H9 (cell line): Measurements from ENCODE around the gene MALSU1. TPM values are rescaled to one million over a fixed set of nuclear protein-coding genes. Genes with fewer than 3 reads are reported as not detected.

Experiments
- DNase-seq: peaks from one replicate; pipeline ENCODE4 v3.0.0-alpha.2; 2017
- H2AFZ ChIP-seq: one replicate; pipeline ENCODE4 v1.6.1; 2013; ENCODE audit warnings: mild to moderate bottlenecking, low read length, control low read depth, moderate library complexity
- H2AK5ac ChIP-seq: 2 replicates; pipeline ENCODE4 v1.6.1; 2013; ENCODE audit warnings: low read length, control low read depth, mixed read lengths; ENCODE audit not compliant: insufficient read length
- H2BK120ac ChIP-seq: one replicate; pipeline ENCODE4 v1.6.1; 2013; ENCODE audit warnings: low read depth, mild to moderate bottlenecking, low read length, control low read depth, inconsistent platforms; ENCODE audit not compliant: poor library complexity, severe bottlenecking
- H2BK12ac ChIP-seq: 2 replicates; pipeline ENCODE4 v1.6.1; 2013; ENCODE audit warnings: low read length, control low read depth, mixed read lengths, low read depth; ENCODE audit not compliant: insufficient read length
- H2BK15ac ChIP-seq: 2 replicates; pipeline ENCODE4 v1.6.1; 2013; ENCODE audit warnings: low read depth, low read length, control low read depth
- H2BK20ac ChIP-seq: one replicate; pipeline ENCODE4 v1.6.1; 2013; ENCODE audit warnings: low read depth, mild to moderate bottlenecking, low read length, control low read depth, inconsistent platforms; ENCODE audit not compliant: poor library complexity, severe bottlenecking
- H2BK5ac ChIP-seq: 2 replicates; pipeline ENCODE4 v1.6.1; 2013; ENCODE audit warnings: low read length, control low read depth, mixed read lengths; ENCODE audit not compliant: insufficient read length
- H3K14ac ChIP-seq: 2 replicates; pipeline ENCODE4 v1.6.1; 2013; ENCODE audit warnings: low read length, control low read depth; ENCODE audit not compliant: insufficient read depth
- H3K18ac ChIP-seq: 2 replicates; pipeline ENCODE4 v1.6.1; 2013; ENCODE audit warnings: low read depth, mild to moderate bottlenecking, mixed read lengths, low read length, control low read depth; ENCODE audit not compliant: insufficient read length
- H3K23ac ChIP-seq: 2 replicates; pipeline ENCODE4 v1.6.1; 2013; ENCODE audit warnings: low read length, control low read depth, mixed read lengths, low read depth; ENCODE audit not compliant: insufficient read length
- H3K23me2 ChIP-seq: 2 replicates; pipeline ENCODE4 v1.6.1; 2013; ENCODE audit warnings: low read depth, mild to moderate bottlenecking, mixed read lengths, low read length, control low read depth; ENCODE audit not compliant: insufficient read length, poor library complexity, severe bottlenecking
- H3K27ac ChIP-seq: 2 replicates; pipeline ENCODE4 v1.5.1; 2013; ENCODE audit warnings: low read length, control low read depth, mixed read lengths, low read depth; ENCODE audit not compliant: insufficient read length
- H3K27me3 ChIP-seq: 2 replicates; pipeline ENCODE4 v1.6.1; 2013; ENCODE audit warnings: low read length, control low read depth, inconsistent platforms; ENCODE audit not compliant: insufficient read depth
- H3K4ac ChIP-seq: 2 replicates; pipeline ENCODE4 v1.6.1; 2013; ENCODE audit warnings: low read depth, mild to moderate bottlenecking, control low read depth, inconsistent platforms, low read length, moderate library complexity
- H3K4me1 ChIP-seq: 2 replicates; pipeline ENCODE4 v1.6.1; 2013; ENCODE audit warnings: low read length, control low read depth, inconsistent platforms; ENCODE audit not compliant: insufficient read depth
- H3K4me2 ChIP-seq: 2 replicates; pipeline ENCODE4 v1.6.1; 2013; ENCODE audit warnings: low read length, control low read depth, mixed read lengths; ENCODE audit not compliant: insufficient read length, insufficient read depth
- H3K56ac ChIP-seq: 2 replicates; pipeline ENCODE4 v1.6.1; 2013; ENCODE audit warnings: low read depth, mild to moderate bottlenecking, mixed read lengths, low read length, control low read depth; ENCODE audit not compliant: insufficient read length
- H3K79me1 ChIP-seq: 2 replicates; pipeline ENCODE4 v1.6.1; 2013; ENCODE audit warnings: low read depth, mild to moderate bottlenecking, moderate library complexity, low read length, control low read depth, inconsistent platforms; ENCODE audit not compliant: insufficient read depth, poor library complexity, severe bottlenecking
- H3K79me2 ChIP-seq: 2 replicates; pipeline ENCODE4 v1.6.1; 2013; ENCODE audit warnings: low read length, control low read depth, inconsistent platforms; ENCODE audit not compliant: insufficient read depth
- H3K9ac ChIP-seq: 2 replicates; pipeline ENCODE4 v1.6.1; 2013; ENCODE audit warnings: low read length, control low read depth, mixed read lengths; ENCODE audit not compliant: insufficient read length; ENCODE audit errors: extremely low read depth
- H3K9me3 ChIP-seq: one replicate; pipeline ENCODE4 v1.6.1; 2013; ENCODE audit warnings: low read depth, low read length, inconsistent platforms; ENCODE audit not compliant: control insufficient read depth
- H3T11ph ChIP-seq: one replicate; pipeline ENCODE4 v1.6.1; 2013; ENCODE audit warnings: mild to moderate bottlenecking, low read length, control low read depth, inconsistent platforms
- H4K20me1 ChIP-seq: one replicate; pipeline ENCODE4 v1.6.1; 2013; ENCODE audit not compliant: control insufficient read depth, insufficient read length, insufficient read depth
- H4K5ac ChIP-seq: 2 replicates; pipeline ENCODE4 v1.6.1; 2013; ENCODE audit warnings: low read depth, mild to moderate bottlenecking, mixed read lengths, low read length, control low read depth; ENCODE audit not compliant: insufficient read length
- H4K8ac ChIP-seq: replicated peaks from 2 replicates; pipeline ENCODE4 v1.6.1; 2013; ENCODE audit warnings: low read length, control low read depth, mixed read lengths, low read depth; ENCODE audit not compliant: insufficient read length
- H4K91ac ChIP-seq: 2 replicates; pipeline ENCODE4 v1.6.1; 2013; ENCODE audit warnings: low read depth, mild to moderate bottlenecking, moderate library complexity, mixed read lengths, low read length, control low read depth; ENCODE audit not compliant: insufficient read length
- H3K27ac Mint-ChIP-seq, 3 experiments: 2 replicates in 2 of 3; 3 replicates in 1 of 3; pipeline ENCODE4 v1.8.0; 2020 to 2021; ENCODE audit warnings: mixed read lengths in 3 of 3, mild to moderate bottlenecking in 1 of 3, moderate library complexity in 1 of 3
- H3K27me3 Mint-ChIP-seq: 2 replicates; pipeline ENCODE4 v1.8.0; 2021; ENCODE audit warnings: low read depth, mild to moderate bottlenecking, moderate library complexity, mixed read lengths
- H3K36me3 Mint-ChIP-seq, 3 experiments: 2 replicates in 2 of 3; 3 replicates in 1 of 3; pipeline ENCODE4 v1.8.0; 2020 to 2021; ENCODE audit warnings: low read depth in 3 of 3, mixed read lengths in 3 of 3; ENCODE audit not compliant: insufficient read depth in 1 of 3
- H3K4me1 Mint-ChIP-seq, 2 experiments: 2 replicates each; pipeline ENCODE4 v1.8.0; 2020; ENCODE audit warnings: mixed read lengths in 2 of 2
- H3K4me3 Mint-ChIP-seq, 2 experiments: 2 replicates in 1 of 2; 3 replicates in 1 of 2; pipeline ENCODE4 v1.8.0; 2020 to 2021; ENCODE audit warnings: mild to moderate bottlenecking in 2 of 2, mixed read lengths in 2 of 2, moderate library complexity in 1 of 2
- H3K9me3 Mint-ChIP-seq, 2 experiments: 2 replicates in 1 of 2; 3 replicates in 1 of 2; pipeline ENCODE4 v1.8.0; 2020; ENCODE audit warnings: mild to moderate bottlenecking in 2 of 2, mixed read lengths in 2 of 2, moderate library complexity in 1 of 2
- CTCF ChIP-seq: fragments of 200-600 bp; sonication (generic); conservative IDR thresholded peaks from 3 replicates; pipeline ENCODE4 v1.8.0; 2021; ENCODE audit warnings: antibody characterized with exemption, mild to moderate bottlenecking
- WGBS: extraction: QIAGEN DNeasy Blood & Tissue Kit; methylation state at CpG from one replicate; pipeline ENCODE4 v1.1.7; 2013; ENCODE audit warnings: missing lambda C conversion rate, low lambda C conversion rate, mixed read lengths; ENCODE audit not compliant: insufficient read length; ENCODE audit errors: extremely low coverage; 5-methylcytosine and 5-hydroxymethylcytosine counted together
- total RNA-seq: library from RNA; stranded (reverse); gene quantifications from 2 replicates; pipeline ENCODE4 v1.2.1, GENCODE V29; 2021

The MALSU1 gene
- total RNA-seq, 1 experiment from 2014 or later = 83.4 TPM

- peak overlapping the region in 2 of 3 experiments; percentile 29 to 35; a peak in 2 of 7 replicates for H3K27ac Mint-ChIP-seq
- Histone ChIP-seq H2BK15ac (no peak overlapping the region), H3K27me3 (no peaks in the 10 kb centered on the region), H3K56ac (no peak overlapping the region), H4K8ac (no peak overlapping the region), H2AK5ac (no peak overlapping the region), H2BK120ac (no peak overlapping the region), H4K5ac (no peak overlapping the region), H3K9me3 (no peaks in the 10 kb centered on the region), H3K9ac (no peak overlapping the region), H2BK12ac (no peak overlapping the region), H3K4me2 (no peak overlapping the region), H4K20me1 (no peaks in the 10 kb centered on the region), H2BK20ac (no peak overlapping the region), H3K79me2 (no peaks in the 10 kb centered on the region), H3K23me2 (no peaks in the 10 kb centered on the region), H3K79me1 (no peaks in the 10 kb centered on the region), H3K14ac (no peak overlapping the region), H3K4ac (no peak overlapping the region), H3K4me1 (no peaks in the 10 kb centered on the region), H2AFZ (no peak overlapping the region), H3K18ac (no peak overlapping the region), H3T11ph (no peak overlapping the region), H2BK5ac (no peak overlapping the region), H3K27ac (no peak overlapping the region), H4K91ac (no peak overlapping the region), H3K23ac (no peak overlapping the region)
- H3K4me1 Mint-ChIP-seq = peaks cover 0 to 3% of the 10 kb centered on the region in 2 experiments; a peak in 1 of 4 replicates
- DNase-seq = no peak
- no peaks in the 10 kb centered on the region for H3K27me3 Mint-ChIP-seq
- H3K36me3 Mint-ChIP-seq = peaks cover 67 to 98% (median 97%) of the 10 kb centered on the region in 3 experiments
- no CpG with 5 or more reads among the region's 6 CpGs for WGBS
- H3K4me3 Mint-ChIP-seq = no peak overlapping the region
- no peaks in the 10 kb centered on the region for H3K9me3 Mint-ChIP-seq
- TF ChIP-seq CTCF = no peak
Measured at GRCh38 chr7:23335621-23336020, 36.5 kb downstream of the MALSU1 start.
